ENCODE measurements around the gene SEC11A.
"Not testable (repeated sequence)": the region's sequence is repeated elsewhere in the genome, so short reads cannot be mapped to it uniquely, and the experiment has no call there.

SEC11A gene

DNA sequence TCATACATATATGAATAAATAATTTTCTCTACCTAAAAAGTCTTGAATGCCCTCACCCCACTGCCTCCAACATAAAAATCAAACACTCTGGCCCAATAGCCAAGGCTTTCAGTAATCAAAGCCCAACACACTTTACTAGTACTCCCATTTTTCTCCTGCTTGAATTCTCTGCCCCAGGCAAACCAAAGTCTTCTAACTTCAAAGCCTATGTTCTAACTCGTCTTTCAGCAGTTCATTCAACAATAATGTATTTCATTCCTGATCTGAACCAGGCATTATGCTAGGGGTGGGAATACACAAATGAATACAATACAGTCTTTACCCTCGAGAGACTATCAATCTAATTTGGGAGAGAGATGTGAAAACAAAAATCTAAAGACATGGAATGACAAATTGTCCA lies 21.1 kb upstream of the SEC11A start:
- no peak for DNase-seq (ENCODE audit: low read depth in 3 of 3)

- DNase-seq (ENCODE audit: low read depth in 3 of 3), result peak in 2 of 3 donors; percentile 64 to 69
Measured at GRCh38 chr15:84736375-84736774, 20.4 kb upstream of the SEC11A start.

DNA sequence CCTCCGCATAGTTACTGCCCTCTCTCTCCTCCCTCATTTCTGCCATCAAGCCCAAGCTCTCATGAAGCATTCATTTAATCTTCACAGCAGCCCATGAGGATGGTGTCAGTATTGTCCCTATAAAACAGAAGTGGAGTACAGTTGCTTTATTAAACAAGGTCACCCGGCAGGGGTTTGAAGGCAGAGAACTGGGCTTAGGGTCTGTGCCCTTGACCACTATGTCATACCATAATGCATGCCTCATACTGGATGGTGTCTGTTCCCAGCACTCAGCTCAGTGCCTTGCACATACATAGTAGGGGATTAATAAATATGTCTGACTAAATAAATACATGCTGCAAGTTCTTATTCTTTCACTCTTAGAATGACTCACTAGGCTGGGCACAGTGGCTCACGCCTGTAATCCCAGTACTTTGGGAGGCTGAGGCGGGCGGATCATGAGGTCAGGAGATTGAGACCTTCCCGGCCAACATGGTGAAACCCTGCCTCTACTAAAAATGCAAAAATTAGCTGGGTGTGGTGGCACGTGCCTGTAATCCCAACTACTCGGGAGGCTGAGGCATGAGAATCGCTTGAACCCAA lies 19.6 kb upstream of the SEC11A start:
- not testable (repeated sequence) for DNase-seq (ENCODE audit: low read depth in 3 of 3)

DNA sequence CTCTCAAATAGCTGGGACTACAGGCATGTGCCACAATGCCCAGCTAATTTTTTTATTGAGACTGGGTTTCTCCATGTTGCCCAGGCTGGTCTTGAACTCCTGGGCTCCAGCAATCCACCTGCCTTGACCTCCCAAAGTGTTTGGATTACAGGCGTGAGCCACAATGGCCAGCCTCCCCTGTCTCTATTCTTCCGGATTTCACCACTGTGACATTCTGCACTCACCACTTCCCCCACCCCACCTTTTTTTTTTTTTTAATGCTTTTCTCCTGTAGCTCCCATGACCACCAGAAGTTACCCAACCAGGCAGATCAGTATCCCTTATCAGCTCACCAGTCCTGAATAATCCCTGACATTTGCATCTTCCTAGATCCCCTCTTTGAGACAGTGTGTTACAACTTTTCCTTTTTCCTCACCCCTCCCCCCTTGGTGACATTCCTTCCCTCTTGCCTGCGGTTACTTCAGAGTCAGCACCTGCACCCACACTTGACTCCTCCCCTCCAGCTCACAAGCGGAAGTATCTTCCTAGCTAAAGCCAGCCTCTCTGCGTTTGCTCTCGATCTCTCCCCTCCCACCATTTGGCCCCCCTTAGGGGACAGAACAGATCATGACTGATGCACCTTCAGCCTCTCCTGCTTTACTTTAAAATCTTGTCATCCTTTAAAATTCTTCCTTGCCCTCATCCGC lies 19.0 kb upstream of the SEC11A start:
- peak in 2 of 3 donors; percentile 65 to 76 for DNase-seq (ENCODE audit: low read depth in 3 of 3)

DNA sequence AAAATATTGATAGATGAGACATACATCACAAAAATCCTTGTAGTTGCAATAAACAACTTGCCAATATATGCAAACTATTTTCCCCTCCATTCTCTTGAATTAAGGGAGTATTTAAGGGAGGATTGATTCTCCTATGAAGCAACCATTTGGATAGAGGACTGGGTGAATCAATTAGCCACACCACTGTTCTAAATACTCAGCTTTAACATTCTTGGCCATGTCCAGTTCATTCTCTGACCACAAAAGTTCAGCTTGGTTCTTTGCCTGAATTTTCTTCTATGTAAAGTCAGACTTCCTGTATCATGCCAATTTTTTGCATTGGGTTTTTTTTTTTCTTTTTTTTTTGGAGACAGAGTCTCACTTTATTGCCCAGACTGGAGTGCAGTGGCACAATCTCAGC lies 15.8 kb upstream of the SEC11A start:
- DNase-seq (ENCODE audit: low read depth in 3 of 3), result no peak

- no peak for DNase-seq (ENCODE audit: low read depth in 3 of 3)
Measured at GRCh38 chr15:84727429-84727828, 11.5 kb upstream of the SEC11A start.

DNA sequence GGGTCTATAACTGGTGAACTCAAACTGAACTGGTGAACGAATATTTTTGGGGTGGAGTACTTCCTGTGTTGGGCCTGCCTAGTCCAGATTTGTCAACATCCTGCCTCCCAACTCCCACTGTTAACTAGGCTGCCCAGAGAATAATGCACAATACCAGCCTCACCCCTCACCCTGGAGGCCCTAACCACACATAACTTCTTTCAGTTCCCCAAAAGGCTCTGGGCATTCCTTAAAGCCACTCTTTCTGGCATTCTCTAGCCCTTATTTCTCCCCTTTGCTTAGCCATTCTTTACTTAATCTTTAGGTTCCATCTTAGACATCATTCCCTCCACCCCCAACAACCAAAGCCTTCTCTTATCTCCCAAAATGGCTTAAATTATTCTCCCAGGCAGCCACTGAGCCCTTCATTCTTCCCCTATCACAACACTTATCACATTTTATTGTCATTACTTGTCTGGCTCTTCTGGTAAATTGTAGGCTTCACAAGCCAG lies 9.1 kb upstream of the SEC11A start:
- DNase-seq (ENCODE audit: low read depth in 3 of 3), result no peak

GRCh38 chr15:84722628-84723027 lies 6.7 kb upstream of the SEC11A start:
- DNase-seq (ENCODE audit: low read depth in 3 of 3), result no peak

DNA sequence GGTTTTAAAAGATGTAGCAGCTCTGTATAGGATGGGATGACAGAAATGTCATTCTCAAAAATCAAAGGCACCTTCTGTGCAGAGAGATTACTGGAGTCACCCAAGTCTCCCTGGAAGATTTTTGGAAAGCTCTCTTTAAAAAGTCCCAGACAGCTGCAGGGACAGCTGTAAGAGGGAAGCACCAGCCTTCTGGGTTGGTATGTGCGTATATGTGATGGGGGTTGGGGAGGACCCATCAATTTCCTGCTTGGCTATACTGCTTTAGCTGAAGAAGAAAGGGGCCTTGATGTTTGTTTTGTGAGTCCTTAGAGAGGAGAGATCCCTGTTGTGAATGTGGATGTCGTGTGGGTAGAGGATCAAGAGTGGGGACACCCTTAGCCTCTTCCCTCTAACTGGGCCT lies 5.4 kb upstream of the SEC11A start:
- DNase-seq (ENCODE audit: low read depth in 3 of 3), result no peak

DNA sequence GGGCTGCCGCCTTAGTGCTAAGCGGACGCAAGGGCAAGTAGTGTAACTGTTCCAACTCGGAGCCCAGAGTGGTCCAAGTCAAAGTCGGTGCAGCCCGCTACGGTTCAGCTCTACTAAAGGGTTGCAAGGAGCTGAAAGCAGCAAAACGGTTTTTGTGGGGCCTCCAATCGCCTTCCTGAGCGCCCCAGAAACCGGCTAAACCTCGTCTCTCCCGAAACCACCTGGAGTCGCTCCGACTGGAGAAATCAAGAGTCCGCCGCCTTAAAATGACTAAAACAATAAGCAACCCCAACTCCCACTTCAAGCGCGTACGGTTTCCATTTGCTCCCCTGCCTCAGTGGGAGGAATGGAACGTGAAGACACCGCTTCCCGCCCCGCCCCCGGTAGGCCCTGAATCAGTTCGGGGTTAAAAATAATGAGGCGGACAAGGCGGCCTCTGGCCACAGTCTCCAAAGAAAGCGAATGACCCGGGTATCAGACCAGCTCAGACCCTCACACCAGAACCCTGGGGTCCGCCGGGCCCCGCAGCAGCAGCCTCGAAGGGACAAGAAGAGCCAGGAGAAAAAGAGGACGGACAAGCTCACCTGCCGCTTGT lies 401 bp downstream of the SEC11A start:
- peak in 1 of 3 donors; percentile 53 for DNase-seq (ENCODE audit: low read depth in 3 of 3)

- no peak for DNase-seq (ENCODE audit: low read depth in 3 of 3)
Measured at GRCh38 chr15:84714821-84715220, 1.1 kb downstream of the SEC11A start.

GRCh38 chr15:84714372-84714771 lies 1.6 kb downstream of the SEC11A start:
- no peak for DNase-seq (ENCODE audit: low read depth in 3 of 3)

- DNase-seq (ENCODE audit: low read depth in 3 of 3), result no peak
Measured at GRCh38 chr15:84703808-84704207, 12.1 kb downstream of the SEC11A start.

GRCh38 chr15:84702961-84703482 lies 12.9 kb downstream of the SEC11A start:
- DNase-seq (ENCODE audit: low read depth in 3 of 3), result no peak

GRCh38 chr15:84699538-84700191 lies 16.3 kb downstream of the SEC11A start:
- DNase-seq (ENCODE audit: low read depth in 3 of 3), result no peak

GRCh38 chr15:84697236-84697990 lies 18.5 kb downstream of the SEC11A start:
- DNase-seq (ENCODE audit: low read depth in 3 of 3), result no peak

- DNase-seq (ENCODE audit: low read depth in 3 of 3), result no peak
Measured at GRCh38 chr15:84696757-84697156, 19.2 kb downstream of the SEC11A start.

DNA sequence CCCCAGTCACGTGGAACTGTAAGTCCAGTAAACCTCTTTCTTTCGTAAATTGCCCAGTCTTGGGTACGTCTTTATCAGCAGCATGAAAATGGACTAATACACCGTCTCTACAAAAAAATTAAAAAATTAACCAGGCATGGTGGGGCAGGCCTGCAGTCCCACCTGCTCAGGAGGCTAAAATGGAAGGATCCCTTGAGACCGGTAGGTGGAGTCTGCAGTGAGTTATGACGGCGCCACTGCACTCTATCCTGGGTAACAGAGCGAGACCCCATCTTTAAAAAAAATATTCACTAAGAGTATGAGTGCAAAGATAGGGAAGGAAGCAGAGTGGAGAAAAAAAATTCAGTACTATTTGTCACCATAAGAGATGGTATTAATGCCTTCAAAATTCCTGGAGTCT lies 25.6 kb downstream of the SEC11A start:
- no peak for DNase-seq (ENCODE audit: low read depth in 3 of 3)

- DNase-seq (ENCODE audit: low read depth in 3 of 3), result no peak
Measured at GRCh38 chr15:84689858-84690257, 26.1 kb downstream of the SEC11A start.

DNA sequence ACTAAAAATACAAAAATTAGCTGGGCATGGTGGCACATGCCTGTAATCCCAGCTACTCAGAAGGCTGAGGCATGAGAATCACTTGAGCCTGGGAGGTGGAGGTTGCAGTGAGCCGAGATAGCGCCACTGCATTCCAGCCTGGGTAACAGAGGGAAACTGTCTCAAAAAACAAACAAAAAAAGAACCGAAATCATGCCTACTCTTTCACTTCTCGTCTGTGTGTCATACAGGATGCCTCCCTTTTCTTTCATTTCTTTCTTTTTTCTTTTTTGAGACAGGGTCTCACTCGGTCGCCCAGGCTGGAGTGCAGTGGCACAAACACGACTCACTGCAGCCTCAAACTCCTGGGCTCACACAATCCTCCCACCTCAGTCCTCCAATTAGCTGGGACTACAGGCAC lies 29.5 kb downstream of the SEC11A start:
- not testable (repeated sequence) for DNase-seq (ENCODE audit: low read depth in 3 of 3)

GRCh38 chr15:84685304-84685703 lies 30.6 kb downstream of the SEC11A start:
- DNase-seq (ENCODE audit: low read depth in 3 of 3), result no peak

GRCh38 chr15:84684092-84684491 lies 31.8 kb downstream of the SEC11A start:
- no peak for DNase-seq (ENCODE audit: low read depth in 3 of 3)
